ENCODE measurements around the gene GSN.

Gene GSN

DNA sequence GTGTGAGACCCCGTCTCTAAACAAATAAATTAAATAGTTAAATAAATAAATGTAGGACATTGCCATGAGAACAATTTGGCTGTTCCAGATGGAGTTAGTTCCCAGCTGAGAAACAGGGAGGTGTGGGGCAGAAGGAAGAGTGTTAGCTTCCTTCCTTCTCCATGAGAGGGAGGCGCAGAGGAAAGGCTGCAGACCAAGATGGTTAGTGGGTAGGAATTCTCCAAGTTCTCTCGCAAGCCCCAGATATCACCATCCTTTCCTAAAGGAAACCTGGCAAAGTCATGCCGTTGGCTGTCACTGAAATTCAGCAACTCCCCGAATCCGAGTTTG is 33.2 kb upstream of the GSN start:
- Histone ChIP-seq H2AFZ (ENCODE audit: low read length) (no peak overlapping the region), H3K4me3 (ENCODE audit: low read depth, low read length, poor library complexity, severe bottlenecking) (no peak overlapping the region), H4K20me1 (ENCODE audit: insufficient read depth, low read length) (no peaks in the 10 kb centered on the region), H3K4me2 (ENCODE audit: low read length) (no peak overlapping the region), H3K79me2 (ENCODE audit: insufficient read depth, low read length) (no peaks in the 10 kb centered on the region), H3K4me1 (ENCODE audit: insufficient read depth, low read length, severe bottlenecking) (no peaks in the 10 kb centered on the region), H3K9me2 (ENCODE audit: low read depth, low read length) (no peaks in the 10 kb centered on the region), H3F3A (ENCODE audit: insufficient read depth, low read length) (no peaks in the 10 kb centered on the region), H3K9me3 (ENCODE audit: low read length) (no peaks in the 10 kb centered on the region), H3K27ac (ENCODE audit: low read depth, low read length, poor library complexity, severe bottlenecking) (no peak overlapping the region), H3K27me3 (ENCODE audit: insufficient read depth, low read length) (no peaks in the 10 kb centered on the region), H3K36me3 (ENCODE audit: insufficient read depth, low read length) (no peaks in the 10 kb centered on the region), H3K9ac (ENCODE audit: low read length) (no peak overlapping the region)
- TF ChIP-seq EZH2 (IDR thresholded peaks at IDR 0.05; ENCODE audit: borderline replicate concordance, low read length): no peak
- TF ChIP-seq, protein P1, sequence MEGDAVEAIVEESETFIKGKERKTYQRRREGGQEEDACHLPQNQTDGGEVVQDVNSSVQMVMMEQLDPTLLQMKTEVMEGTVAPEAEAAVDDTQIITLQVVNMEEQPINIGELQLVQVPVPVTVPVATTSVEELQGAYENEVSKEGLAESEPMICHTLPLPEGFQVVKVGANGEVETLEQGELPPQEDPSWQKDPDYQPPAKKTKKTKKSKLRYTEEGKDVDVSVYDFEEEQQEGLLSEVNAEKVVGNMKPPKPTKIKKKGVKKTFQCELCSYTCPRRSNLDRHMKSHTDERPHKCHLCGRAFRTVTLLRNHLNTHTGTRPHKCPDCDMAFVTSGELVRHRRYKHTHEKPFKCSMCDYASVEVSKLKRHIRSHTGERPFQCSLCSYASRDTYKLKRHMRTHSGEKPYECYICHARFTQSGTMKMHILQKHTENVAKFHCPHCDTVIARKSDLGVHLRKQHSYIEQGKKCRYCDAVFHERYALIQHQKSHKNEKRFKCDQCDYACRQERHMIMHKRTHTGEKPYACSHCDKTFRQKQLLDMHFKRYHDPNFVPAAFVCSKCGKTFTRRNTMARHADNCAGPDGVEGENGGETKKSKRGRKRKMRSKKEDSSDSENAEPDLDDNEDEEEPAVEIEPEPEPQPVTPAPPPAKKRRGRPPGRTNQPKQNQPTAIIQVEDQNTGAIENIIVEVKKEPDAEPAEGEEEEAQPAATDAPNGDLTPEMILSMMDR (IDR thresholded peaks at IDR 0.05; ENCODE audit: low read length): no peak

- H3K9ac ChIP-seq (ENCODE audit: low read length): no peak overlapping the region
- H3K27ac ChIP-seq (ENCODE audit: low read depth, low read length, poor library complexity, severe bottlenecking): no peak overlapping the region
- H3K36me3 ChIP-seq (ENCODE audit: insufficient read depth, low read length): no peaks in the 10 kb centered on the region
- H2AFZ ChIP-seq (ENCODE audit: low read length): no peak overlapping the region
- no peaks in the 10 kb centered on the region for H3K27me3 ChIP-seq (ENCODE audit: insufficient read depth, low read length)
- H3K9me3 ChIP-seq (ENCODE audit: low read length): no peaks in the 10 kb centered on the region
- H3F3A ChIP-seq (ENCODE audit: insufficient read depth, low read length): no peaks in the 10 kb centered on the region
- no peak overlapping the region for H3K4me2 ChIP-seq (ENCODE audit: low read length)
- H3K4me1 ChIP-seq (ENCODE audit: insufficient read depth, low read length, severe bottlenecking): no peaks in the 10 kb centered on the region
- TF ChIP-seq EZH2 (IDR thresholded peaks at IDR 0.05; ENCODE audit: borderline replicate concordance, low read length): no peak
- TF ChIP-seq, protein P1 (IDR thresholded peaks at IDR 0.05; ENCODE audit: low read length): no peak
- no peaks in the 10 kb centered on the region for H3K9me2 ChIP-seq (ENCODE audit: low read depth, low read length)
- H3K79me2 ChIP-seq (ENCODE audit: insufficient read depth, low read length): no peaks in the 10 kb centered on the region
- H4K20me1 ChIP-seq (ENCODE audit: insufficient read depth, low read length): no peaks in the 10 kb centered on the region
- H3K4me3 ChIP-seq (ENCODE audit: low read depth, low read length, poor library complexity, severe bottlenecking): no peak overlapping the region
Measured at GRCh38 chr9:121235512-121235911, 32.5 kb upstream of the GSN start.

- H3K36me3 ChIP-seq (ENCODE audit: insufficient read depth, low read length): no peaks in the 10 kb centered on the region; the same call in 1 of the 2 replicates
- no peaks in the 10 kb centered on the region for H3K4me1 ChIP-seq (ENCODE audit: insufficient read depth, low read length, severe bottlenecking)
- no peaks in the 10 kb centered on the region for H3F3A ChIP-seq (ENCODE audit: insufficient read depth, low read length)
- H3K9ac ChIP-seq (ENCODE audit: low read length): no peak overlapping the region
- H3K4me2 ChIP-seq (ENCODE audit: low read length): no peak overlapping the region
- no peak overlapping the region for H3K27ac ChIP-seq (ENCODE audit: low read depth, low read length, poor library complexity, severe bottlenecking)
- no peak overlapping the region for H2AFZ ChIP-seq (ENCODE audit: low read length)
- no peaks in the 10 kb centered on the region for H3K9me2 ChIP-seq (ENCODE audit: low read depth, low read length)
- H3K4me3 ChIP-seq (ENCODE audit: low read depth, low read length, poor library complexity, severe bottlenecking): no peak overlapping the region
- TF ChIP-seq, protein P1 (IDR thresholded peaks at IDR 0.05; ENCODE audit: low read length): no peak
- no peak for TF ChIP-seq EZH2 (IDR thresholded peaks at IDR 0.05; ENCODE audit: borderline replicate concordance, low read length)
- no peaks in the 10 kb centered on the region for H3K9me3 ChIP-seq (ENCODE audit: low read length)
- no peaks in the 10 kb centered on the region for H3K79me2 ChIP-seq (ENCODE audit: insufficient read depth, low read length)
- H4K20me1 ChIP-seq (ENCODE audit: insufficient read depth, low read length): no peaks in the 10 kb centered on the region
- no peaks in the 10 kb centered on the region for H3K27me3 ChIP-seq (ENCODE audit: insufficient read depth, low read length)
Measured at GRCh38 chr9:121237916-121238315, 30.0 kb upstream of the GSN start.

Data from OCI-LY1 (cell line).